C1 segment of cervical spinal cord (tissue), 14 donors: ENCODE measurements around the gene RRAS.

Experiments used
- DNase-seq, 14 donors: peaks; one replicate each; lab custom pipeline; 2025; lab: John Stamatoyannopoulos, UW

RRAS gene

DNA sequence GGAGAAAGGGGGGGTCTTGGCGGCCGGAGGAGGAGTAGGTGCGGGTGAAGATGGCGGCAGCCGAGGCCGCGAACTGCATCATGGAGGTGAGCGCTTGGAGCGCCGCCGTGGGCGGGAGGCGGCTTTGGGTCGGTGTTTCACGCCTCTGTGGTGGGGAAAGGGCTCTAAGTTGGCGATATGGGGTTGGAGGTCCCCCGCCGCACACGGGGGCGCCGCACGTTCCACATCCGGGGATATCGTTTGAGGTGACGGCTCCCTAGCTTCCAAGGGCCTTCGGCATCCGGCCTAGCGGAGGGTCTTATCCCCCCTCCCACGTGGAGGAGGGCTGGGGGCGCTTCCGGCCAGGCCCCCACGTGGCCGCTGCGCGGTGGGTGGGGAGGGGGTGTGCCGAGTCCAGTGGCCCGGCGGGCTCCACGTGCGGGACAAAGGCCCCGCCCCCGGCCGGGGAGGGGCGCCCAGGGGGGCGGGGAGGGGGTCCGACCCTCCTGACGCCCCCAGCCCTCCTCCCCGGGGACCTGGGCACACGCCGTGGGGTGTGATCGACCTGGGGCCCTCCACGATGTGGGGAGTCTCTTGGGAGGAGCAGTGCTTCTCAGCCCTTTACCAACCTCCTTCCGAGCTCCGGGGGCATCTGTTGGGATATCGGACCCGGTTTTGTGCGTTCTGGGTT is 37.4 kb upstream of the RRAS start, which contains the start of gene PRMT1:
Gene PRMT1, plus strand, starts transcription at position 41 of the 670 bp plus-strand sequence. Its CDS starts 10 bp downstream, at position 51.
- DNase-seq = peak in 5 of 14 donors; percentile 29 to 74 (median 68)

- DNase-seq = peak; percentile 94 to 100 (median 100)
These were observed 36.9 kb upstream of the RRAS start for GRCh38 chr19:49676784-49677230.

- DNase-seq = peak in 4 of 14 donors; percentile 62 to 93 (median 90)
These were observed 36.3 kb upstream of the RRAS start for GRCh38 chr19:49676136-49676783.

DNA sequence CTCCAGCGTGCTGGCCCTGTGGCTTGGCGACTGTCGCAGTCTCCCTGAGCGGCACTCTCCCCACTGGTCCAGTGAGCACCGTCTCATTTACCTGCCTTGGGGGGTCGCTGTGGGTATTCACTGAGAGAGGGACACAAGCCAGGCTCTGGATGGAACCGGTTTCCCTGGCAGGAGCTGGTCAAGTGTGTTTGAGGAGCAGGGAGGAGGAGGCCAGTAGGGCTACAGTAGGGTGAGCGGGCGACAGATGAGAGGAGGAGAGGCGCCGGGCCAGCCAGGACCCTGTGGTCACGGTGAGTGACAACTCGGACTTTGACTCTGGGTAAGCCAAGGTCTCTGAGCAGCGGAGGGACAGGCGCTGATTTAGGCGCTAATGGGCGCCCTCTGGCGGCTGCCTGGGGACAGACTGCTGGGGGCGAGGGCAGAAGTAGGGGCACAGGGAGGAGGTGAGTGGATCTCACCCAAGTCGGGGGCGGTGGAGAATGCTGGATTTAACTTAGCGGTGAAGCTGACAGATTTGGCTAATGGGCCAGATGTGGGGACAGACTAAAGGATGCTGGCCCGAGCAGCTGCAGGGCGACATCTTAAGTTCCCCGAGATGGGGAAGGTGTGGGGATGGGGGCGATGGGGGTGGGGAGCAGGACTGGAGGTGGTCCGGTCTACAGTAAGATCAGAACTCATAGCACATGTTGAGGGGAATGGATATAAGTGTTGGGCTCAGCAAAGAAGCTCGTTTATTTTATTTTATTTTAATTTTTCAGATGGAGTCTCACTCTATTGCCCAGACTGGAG is 32.4 kb upstream of the RRAS start:
- DNase-seq = peak in 13 of 14 donors; percentile 22 to 71 (median 53)

DNA sequence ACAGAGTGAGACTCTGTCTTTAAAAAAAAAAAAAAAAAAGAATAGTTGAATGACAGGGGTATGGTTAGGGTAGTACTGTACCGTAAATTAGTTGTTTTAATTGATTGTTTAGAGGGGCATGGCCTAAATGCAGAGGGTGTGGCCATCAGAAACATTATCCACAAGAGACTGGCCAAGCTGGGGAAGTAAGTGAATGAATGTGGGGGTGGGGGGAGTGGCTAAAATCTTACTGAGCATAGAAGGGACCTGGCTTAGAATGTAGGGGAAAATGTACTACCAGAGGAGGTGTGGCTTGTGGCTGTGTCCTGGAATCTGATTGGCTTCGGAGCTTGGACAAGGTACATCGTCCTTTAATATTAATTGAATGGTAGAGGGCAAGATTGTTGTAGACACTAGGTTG is 29.6 kb upstream of the RRAS start:
- no peak for DNase-seq

- no peak for DNase-seq
These were observed 27.5 kb upstream of the RRAS start for GRCh38 chr19:49667473-49667872.

DNA sequence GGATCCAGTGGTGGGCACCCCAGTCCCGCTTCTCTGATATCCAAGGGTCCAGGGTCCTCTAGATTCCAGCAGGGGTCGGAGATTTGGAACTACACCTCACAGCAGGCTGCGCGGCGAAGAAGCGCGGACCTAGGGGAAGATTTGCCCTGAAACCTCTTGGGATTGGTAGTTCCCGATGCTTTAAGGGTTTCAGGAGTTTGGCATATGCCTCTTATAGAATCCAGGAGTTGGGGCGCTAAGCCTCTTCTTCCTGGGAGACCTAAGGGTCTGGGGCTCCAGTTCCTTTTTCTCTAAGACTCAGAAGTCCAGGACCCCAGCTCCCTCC is 26.1 kb upstream of the RRAS start:
- no peak for DNase-seq

DNA sequence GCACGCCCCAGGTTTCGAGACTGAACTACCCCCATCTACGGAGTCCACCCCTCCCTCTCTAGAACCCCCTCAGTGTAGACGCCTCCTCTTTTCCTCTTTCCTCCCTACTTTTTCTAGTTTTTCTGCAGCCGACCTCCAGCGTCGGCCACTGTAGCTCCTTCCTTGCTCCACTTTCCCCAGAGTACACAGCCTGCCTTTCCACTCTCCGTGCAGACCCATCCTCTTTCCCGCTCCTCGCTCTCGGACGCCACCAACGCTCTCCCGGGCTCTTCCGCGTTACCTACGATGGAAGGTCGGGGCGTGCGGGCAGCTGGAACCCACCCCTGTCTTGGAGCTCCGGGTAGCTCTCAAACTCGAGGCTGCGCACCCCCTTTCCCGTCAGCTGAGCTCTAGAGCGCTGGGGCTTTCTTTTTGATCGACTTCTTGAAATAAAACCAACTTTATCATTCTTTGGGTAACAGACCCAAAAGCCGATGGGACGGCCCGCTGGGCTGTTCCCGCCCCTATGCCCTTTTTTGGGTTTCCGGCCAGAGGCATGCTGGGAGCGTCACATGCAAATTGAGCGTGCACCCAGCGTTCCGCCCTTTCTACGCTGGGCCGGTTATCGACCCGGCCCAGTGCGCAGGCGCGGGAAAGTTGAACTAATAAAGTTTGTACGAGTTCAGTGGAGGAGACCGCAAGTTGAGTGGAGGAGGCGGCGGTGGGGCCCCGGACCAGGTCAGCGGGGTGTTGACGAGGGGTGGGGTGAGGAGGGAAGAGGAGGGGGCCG is 25.6 kb upstream of the RRAS start, which contains the start of the genes BCL2L12 and IRF3:
Gene BCL2L12, plus strand, starts transcription at position 583 of the 769 bp plus-strand sequence. CDS start 760 bp downstream, outside the sequence.
Gene IRF3, minus strand, starts transcription at position 507 of the 769 bp plus-strand sequence. CDS start 1,019 bp downstream, outside the sequence.
- DNase-seq = peak; percentile 47 to 96 (median 90)

GRCh38 chr19:49665036-49665350 is 25.1 kb upstream of the RRAS start:
- peak in 1 of 14 donors; percentile 26 for DNase-seq

DNA sequence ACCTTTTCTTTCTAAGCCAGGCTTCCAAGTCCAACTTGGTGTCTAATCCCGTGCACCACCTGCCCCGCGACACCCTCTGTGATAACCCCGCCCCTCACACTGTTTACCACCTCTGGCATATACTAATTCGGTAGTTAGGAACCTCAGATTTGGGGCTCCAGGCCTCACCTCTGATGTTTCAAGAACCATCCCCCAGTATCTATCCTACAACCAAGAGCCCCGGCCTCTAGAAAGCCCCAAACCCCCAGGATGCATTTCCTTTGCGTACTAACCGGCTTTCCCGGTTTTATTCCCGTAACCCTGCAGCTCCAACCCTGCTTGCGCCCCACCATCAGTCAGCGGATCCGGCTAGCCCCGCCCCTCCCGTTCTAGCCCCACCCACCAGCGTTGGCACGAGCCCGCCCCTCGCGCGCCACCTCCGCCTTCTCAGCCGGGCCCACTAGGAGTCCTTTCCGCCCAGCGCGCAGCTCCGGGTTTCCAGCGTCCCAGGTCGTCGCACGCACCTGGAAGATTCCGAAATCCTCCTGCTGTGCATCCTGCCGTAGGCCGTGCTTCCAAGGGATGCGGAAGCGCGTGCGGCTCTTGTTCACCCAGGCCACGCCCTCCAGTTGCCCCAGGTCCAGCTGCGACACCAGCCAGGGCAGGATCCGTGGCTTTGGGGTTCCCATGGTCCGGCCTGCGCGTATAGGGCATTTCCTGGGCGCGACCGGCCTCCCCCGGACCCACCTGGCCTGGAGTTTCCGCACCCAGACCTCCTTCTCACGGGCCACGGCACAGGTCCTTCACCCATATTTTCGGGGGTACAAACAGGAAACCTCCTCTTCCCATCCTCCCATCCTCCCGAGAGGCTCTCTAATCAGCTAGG is 24.5 kb upstream of the RRAS start:
- peak; percentile 23 to 86 (median 78) for DNase-seq

- no peak for DNase-seq
These were observed 23.3 kb upstream of the RRAS start for GRCh38 chr19:49663224-49663623.

- DNase-seq = no peak
These were observed 22.1 kb upstream of the RRAS start for GRCh38 chr19:49662011-49662410.

DNA sequence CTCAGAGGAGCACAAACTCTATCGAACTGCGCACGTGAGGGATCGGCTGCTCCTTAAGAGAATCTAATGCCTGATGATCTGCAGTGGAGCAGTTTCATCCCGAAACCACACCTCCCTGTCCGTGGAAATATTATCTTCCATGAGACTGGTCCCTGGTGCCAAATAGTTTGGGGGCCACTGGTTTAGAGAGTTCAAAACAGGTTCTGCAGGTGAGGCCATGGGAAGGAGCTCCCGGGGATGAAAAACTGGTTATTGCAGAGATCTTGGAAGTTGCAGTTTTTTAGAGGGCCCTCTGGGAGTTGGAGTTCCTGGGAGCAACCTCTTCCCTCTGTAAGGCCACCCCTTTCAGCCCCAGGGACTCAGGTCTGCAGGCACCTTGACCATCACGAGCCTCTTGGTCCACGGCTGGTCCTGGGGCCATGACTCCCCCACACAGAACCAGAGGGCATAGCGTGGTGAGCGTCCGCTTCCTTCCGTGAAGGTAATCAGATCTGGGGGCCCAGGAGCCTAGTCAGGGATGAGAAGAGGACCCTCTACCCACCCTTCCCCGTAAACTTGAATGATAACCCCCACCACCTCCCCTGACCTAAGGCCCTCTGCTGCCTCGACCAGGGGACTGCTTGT is 20.5 kb upstream of the RRAS start:
- no peak for DNase-seq

DNA sequence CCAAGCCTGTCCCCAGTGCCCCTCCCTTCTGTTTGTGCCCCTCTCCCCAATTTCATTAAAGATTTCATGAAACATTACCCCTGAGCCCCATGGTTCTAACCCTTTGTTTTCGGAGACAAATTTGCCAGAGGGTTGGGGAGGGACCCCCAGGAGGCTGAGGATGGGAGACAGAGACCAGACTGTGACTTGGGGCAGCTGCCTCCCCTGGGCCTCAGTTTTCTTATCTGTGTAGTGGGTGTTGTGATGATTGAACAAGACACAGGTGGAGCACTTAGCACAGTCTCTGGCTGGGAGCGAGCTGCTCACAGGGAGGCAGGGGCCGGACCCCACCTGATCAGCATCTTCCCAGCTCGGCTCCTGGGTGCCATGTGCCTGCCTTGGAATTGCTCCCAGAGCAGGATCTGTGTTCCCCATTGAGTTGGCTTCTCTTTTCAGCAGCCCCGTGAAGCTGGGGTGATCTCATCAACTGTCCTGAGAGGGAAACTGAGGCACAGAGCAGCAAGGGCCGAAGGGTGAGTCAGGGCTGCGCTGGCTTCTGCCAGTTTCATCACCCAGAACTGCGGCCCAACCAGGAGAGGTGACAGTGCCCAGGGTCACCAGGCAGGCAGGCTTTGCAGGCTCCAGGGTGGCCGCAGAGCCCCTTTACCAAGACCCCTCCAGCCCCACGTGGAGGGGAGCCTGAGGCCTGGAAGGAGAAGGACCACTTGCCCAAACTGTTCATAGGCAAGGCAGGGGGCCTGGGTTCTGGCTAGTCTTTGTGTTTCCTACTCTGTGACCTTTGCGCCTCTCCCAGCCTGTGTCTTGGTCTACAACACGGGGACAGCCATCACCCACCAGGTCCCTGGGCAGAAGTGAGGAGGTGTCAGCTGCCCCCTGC is 18.9 kb upstream of the RRAS start:
- DNase-seq = no peak

DNA sequence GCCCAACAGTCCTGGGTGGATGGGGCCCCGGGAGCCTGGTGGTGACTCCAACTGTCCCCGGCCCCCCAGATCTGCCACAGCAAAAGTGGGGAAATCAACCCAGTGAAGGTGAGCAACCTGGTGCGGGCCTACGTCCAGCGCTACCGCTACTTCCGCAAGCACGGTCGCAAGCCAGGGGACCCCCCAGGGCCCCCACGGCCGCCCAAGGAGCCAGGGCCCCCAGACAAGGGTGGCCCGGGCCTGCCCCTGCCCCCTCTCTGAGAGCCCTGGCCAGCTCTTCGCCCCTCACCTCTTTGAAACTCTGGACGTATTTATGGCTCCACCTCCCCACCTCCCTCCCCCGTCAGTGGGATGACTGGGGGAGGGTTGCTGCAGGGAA is 18.2 kb upstream of the RRAS start:
- DNase-seq = no peak

DNA sequence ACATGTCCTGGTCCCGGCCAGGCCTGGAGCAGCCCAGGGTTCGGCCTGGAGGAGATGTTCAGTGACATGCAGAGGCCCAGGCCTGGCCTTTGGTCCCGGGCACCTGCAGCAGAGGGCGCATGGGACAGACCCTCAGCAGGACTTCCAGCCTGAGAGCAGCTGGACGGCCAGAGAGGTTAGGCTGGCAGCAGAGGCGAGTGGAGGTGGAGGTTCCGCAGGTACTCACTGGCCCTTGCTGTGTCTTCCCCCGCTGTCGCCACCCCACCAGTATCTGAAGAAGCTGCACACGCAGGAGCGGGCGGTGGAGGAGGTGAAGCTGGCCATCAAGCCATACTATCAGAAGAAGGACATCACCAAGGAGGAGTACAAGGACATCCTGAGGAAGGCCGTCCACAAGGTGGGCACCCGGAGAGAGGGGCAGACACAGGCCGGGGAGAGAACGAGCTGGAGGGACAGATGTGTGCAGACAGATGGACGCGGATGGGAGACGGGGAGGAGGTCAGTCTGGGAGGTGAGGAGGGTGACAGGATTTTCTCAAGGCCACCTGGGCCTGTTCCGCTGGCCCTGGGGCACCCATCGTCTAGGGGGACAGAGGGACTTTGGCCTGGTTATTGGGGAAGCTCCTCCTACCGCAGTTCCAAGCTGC is 17.7 kb upstream of the RRAS start:
- DNase-seq = no peak

GRCh38 chr19:49656456-49657109 is 16.6 kb upstream of the RRAS start:
- DNase-seq = no peak
